HS-27A (cell line): ENCODE results near the gene IPPK.

Source experiments
- DNase-seq: peaks from one replicate; pipeline ENCODE4 v3.0.0-alpha.2; 2012; ENCODE audit warnings: low read depth, missing footprints

IPPK gene, protein sequence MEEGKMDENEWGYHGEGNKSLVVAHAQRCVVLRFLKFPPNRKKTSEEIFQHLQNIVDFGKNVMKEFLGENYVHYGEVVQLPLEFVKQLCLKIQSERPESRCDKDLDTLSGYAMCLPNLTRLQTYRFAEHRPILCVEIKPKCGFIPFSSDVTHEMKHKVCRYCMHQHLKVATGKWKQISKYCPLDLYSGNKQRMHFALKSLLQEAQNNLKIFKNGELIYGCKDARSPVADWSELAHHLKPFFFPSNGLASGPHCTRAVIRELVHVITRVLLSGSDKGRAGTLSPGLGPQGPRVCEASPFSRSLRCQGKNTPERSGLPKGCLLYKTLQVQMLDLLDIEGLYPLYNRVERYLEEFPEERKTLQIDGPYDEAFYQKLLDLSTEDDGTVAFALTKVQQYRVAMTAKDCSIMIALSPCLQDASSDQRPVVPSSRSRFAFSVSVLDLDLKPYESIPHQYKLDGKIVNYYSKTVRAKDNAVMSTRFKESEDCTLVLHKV

GRCh38 chr9:92669890-92670708 lies at the start of gene IPPK:
IPPK (minus strand) TSS chr9:92670131; CDS start chr9:92669988, 143 bp downstream.
- peak; percentile 93 for DNase-seq

DNA sequence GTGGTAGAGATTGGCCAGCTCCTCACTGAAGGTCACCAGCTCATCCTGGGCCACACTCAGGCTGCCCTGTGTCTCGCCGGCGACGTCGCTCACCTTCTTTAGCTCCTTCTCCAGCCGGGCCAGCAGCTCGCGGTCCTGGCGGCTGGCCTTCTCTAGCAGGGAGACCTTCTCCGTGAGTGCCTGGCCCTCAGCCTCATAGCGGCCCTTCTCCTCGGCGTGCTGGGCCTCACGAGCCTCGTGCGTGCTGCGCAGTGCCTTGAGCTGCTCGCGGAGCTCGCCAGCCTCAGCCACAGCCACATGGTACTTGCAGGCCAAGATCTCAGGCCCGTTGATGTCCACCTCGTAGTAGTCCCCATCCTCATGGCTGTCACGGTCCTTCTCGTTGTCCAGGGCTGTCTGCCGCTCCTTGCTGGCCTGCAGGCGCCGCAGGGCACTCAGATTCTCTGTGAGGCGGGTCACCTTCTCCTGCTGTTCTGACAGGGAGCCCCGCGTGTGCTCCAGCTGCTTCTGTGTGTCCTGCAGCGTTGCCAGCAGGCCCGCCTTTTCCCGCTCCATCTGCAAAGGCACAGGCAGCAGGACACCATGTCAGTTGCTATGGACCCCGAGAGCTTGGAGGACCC lies 49.2 kb upstream of the IPPK start:
- DNase-seq: no peak

DNA sequence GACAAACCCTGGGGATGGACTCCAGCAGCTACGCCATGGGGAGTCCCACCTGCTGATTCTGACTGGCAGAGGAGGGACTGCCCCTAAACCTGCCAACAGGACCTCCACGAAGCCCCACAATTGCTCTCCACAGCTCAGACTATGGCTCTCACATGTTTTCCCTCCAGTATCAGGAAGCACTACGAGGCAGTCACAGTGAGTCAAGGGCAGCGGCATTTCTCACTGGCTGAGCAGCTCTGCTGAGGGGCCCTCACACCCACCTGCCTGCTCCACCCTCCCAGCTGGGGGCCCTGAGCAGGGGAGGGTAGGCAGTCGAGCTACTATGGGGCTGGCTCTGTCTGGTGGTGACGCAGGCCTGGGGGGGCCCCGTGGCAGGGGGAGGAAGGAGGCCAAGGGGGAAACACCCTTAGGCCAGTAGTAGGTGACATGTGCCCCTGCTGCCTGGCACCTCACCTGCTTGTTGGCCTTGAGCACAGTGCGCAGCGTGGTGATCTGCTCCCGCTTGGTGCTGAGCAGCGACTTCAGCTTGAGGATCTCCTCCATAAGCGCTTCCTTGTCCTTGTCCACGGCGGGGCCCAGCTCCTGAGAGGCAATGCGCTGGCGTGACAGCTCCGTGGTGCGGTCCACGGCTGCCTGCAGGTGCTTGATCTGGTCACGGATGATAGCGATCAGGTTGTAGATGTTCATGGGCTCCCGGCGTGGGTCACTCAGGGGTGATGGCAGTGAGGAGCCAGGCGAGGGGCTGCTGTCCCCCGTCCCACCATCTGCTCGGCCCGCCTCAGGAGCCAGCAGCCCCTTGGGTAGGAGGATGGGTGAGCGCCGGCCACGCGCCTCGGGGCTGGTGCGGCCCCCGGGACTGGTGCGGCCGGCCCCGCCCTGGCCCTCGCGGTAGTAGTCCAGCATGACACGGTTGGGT lies 48.4 kb upstream of the IPPK start:
- DNase-seq: no peak

DNA sequence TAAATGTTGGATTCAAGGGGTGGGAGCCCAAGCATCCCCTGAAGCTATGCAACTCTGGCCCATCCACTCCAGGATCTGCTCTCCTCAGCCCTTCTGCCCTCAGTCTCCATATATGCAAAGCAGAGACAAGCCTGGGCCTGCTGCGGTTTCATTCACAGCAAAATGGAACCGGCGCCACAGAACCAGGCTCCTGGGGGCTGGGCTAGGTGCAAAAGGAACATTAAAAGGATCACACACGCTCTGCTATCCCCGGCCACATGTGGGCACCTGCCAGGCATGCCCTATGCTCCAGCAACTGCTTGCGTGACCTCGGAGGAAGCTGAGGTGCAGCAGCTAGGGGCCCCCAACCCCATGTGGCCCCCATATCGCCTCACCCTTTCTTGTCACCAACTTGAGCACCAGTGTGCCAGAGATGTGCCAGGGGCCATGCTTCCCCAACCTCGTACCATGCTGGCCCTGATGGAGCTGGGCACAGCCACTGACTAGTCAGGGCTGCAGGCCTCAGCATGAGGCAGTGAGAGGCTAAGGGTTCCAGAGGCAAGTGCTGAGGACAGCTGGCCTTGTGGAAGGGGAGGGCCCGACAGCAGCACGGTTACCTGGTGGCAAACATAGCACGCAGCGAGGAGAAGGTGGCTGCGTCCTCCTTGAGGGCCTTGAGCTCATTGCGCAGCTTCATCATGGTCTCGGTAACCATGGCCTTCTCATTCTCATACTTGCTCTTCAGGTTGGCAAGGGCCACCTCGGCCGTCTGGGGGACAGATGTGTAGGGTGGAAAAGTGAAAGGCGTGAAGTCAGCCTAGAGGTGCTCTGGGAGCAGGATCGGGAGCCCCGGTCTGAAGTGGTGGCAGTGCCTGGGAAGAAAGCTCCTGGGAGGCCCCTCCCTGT lies 47.5 kb upstream of the IPPK start:
- no peak for DNase-seq

DNA sequence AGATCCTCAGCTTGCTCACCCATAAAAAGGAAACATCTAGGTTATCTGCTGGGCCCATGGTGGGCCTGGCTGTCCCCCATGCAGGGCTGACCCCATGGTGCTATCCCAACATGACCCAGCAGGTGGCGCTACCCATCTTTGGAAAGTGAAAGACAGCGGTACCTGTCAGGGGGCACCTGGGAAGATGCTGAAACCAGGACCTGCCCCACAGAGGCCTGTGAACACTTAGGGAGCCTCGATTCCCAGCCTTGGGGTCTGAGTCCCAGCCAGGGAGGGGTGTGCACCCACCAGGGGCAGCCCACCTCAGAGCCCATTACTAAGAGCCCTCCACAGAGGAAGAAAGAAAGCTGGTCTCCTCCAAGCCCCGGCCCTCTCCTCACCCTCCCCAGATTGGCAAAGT lies 46.6 kb upstream of the IPPK start:
- peak; percentile 7 for DNase-seq

- no peak for DNase-seq
Measured at GRCh38 chr9:92715488-92716231, 45.7 kb upstream of the IPPK start.

GRCh38 chr9:92714787-92715487 lies 45.0 kb upstream of the IPPK start:
- DNase-seq: no peak

DNA sequence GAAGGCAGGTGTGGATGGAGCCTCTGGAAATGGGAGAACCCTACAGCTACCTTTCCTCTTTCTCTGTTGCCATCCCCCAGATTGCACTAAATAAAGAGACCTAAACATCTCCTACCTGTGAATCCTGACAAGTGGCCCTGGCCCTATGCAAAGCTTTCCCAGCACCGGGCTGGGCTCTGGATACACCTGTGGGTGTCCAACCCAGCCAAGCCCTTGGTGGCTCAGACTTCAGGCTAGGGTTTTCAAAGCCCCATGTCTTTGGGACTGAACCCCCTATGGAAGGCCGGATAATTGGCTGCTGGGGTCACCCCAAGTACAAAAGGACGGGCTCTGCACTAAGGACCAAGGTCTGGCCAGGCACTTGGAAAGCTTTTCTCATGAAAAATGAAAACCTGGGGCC lies 44.1 kb upstream of the IPPK start:
- DNase-seq: no peak

GRCh38 chr9:92713528-92713927 lies 43.6 kb upstream of the IPPK start:
- DNase-seq: no peak

- DNase-seq: no peak
Measured at GRCh38 chr9:92712767-92713166, 42.8 kb upstream of the IPPK start.

- no peak for DNase-seq
Measured at GRCh38 chr9:92711844-92712243, 41.9 kb upstream of the IPPK start.

DNA sequence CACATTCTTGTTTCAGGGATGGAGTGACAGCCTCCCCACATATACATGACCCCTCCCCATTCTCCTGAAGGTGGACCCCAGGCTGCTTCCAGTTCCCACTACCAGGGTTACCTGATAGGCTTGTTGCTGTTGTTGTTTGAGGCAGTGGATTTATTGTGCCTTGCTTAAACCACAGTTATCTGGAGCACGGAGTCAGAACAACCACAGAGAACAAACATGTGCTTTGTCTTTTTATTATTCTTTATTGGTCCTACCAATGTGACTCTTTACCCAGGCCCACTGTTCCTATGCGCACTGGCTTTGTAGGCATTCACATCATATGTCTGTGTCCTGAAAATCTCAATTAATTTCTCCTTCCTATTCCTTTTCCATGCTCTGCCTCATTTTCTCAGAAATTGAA lies 41.2 kb upstream of the IPPK start:
- DNase-seq: no peak

DNA sequence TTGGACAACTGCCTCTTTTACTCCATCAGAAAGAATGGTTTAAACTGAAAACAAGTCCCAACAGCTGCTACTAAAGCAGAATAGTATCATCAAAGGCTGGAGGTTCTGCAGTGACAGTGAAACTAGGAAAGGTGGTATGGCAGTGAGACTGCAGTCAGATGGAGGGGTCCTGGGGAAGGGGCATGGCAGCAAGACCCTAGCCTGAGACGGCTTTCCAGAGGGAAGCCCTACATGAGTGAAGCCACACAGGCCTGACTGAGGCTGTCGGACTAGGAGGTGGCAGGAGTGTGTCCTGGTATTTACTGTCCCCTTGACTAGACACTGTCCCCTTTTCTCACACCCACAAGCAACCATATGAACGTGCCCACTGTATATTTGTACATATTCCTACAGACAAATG lies 40.4 kb upstream of the IPPK start:
- DNase-seq: no peak

DNA sequence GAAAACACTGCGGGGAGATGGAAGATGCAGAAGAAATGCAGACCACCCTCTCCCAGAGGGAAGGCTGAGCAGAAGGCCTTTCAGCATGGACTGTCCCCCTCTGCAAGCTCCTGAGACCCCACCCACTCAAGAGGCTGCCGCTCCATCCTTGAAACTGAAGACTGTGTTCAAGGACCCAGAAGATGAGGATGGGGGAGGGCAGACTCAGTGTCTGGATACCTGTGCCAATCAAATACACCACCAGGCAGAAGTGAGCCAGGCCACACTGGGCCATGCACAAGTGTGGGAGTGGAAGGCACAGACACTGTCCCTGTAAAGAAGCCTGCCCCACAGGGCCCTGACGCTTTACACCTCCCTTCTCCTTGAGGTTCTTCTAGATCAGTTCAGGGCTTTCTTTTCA lies 40.0 kb upstream of the IPPK start:
- DNase-seq: no peak

DNA sequence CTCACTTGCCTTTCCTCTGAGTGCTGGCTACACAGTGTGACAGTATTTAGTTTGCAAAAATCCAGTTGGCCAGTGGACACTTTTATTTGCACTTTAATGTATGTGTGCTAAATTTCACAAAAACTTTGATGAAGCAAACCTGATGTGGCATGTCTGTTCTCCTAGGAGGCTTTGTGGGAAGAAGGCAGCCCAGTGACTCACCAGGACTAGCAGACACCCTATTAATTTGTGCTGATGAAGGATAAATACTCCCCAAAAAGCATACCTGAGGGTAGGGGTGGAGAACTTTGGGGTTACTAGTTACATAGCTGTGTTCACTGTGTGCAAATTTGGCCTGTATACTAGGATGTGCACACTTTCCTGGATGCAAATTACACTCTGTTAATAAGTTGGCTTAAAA lies 39.3 kb upstream of the IPPK start:
- no peak for DNase-seq

DNA sequence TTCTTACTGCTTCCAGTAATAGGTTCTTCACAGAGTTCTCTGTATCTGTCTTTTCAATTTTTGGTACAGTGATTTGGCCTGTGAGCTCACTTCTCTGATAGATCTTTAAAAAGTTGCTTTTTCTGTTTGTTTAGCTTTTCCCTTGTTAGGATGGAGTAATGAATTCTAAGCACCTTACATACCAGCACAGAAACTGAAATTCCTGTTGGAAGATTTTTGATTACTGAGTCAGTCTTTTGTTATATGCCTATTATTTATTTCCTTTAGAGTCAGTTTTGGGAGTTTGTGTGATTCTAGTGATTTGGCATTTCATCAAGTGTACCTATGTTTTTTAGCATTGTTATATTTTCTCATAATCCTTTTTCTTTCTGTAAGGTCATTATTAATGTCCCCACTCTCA lies 37.6 kb upstream of the IPPK start:
- DNase-seq: no peak

DNA sequence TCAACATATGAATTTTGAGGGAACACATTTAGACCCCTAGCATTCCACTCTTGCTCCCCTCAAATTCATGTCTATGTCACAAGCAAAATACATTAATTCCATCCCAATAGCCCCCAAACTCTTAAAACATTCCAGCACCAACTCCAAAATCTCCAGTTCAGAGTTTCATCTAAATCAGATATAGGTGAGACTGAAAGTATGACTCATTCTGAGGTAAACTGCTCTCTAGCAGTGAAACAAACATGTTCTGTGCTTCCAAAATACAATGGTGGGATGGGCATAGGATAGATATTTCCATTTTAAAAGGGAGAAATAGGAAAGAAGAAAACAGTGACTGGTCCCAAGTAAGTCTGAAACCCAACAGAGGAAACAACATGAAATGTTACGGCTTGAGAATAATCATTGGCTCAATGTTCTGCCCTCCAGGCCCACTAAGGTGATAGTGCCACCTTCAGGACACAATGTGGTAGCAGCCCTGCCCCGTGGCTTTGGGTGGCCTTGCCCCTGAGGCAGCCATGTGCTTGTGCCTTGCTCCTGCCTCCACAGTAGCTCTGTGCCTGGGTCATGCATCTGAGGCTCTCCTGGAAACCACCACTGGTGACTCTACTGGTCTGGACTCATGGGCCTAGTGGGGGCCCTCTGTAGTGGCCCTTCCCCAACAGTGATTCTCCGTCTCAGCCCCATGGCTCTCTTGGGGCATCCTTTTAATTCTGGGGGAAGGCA lies 36.4 kb upstream of the IPPK start:
- peak; percentile 4 for DNase-seq

GRCh38 chr9:92704528-92704927 lies 34.6 kb upstream of the IPPK start:
- DNase-seq: no peak

DNA sequence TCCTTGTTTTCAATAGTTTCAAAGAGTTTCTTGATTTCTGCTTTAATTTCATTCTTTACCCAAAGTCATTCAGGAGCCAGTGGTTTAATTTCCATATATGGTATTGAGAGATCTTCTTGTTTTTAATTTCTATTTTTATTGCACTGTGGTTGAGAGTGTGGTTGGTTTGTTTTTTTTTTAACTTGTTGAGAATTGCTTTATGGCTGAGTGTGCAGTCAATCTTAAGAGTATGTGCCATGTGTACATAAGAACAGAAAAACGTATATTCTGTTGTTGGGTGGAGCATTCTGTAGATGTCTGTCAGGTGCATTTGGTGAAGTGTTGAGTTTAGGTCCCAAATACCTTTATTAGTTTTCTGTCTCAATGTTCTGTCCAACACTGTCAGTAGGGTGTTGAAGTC lies 26.7 kb upstream of the IPPK start:
- no peak for DNase-seq
